GM18519 (cell line): ENCODE data around the gene FILIP1.

Experiments used
- ATAC-seq: cut with Tn5 transposase; IDR thresholded peaks from one replicate; pipeline ENCODE4 v1.9.1; 2021; ENCODE audit warnings: mild to moderate bottlenecking, moderate library complexity; ENCODE audit not compliant: unreplicated experiment, low FRiP score

FILIP1 gene

DNA sequence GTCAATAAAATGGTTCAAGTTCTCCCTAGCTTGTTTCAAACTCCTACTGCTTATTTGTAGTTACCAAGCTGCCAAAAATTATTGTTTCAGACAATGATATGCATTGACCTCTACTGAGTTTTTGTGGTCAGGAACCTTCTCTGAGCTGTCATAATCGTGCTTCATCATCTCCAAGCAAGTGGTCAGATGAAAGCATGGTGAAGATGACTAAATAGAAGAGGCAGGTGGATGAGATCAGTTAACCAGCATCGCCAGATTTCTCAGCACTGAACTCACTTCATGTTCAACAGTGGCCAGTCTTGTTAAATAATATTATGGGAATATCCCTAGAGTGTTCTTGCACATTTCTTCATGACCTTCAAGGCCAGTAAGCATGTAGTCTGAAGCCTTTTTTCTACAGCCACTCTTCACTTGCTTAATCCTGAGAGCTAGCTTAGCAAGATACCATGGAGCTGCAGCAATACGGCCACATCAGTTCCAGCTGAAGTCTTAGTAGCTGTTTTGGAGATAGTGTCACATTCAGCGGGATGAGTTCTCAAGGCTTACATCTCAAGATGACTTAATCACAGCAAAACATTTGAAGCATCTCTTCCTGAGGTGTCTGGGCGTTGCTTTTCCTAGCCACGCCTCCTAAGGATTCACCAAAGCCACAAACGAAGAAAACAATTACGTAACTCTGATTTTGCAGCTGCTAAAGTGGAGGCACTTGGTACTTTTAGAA lies 107.4 kb downstream of the FILIP1 start:
- ATAC-seq: no peak

DNA sequence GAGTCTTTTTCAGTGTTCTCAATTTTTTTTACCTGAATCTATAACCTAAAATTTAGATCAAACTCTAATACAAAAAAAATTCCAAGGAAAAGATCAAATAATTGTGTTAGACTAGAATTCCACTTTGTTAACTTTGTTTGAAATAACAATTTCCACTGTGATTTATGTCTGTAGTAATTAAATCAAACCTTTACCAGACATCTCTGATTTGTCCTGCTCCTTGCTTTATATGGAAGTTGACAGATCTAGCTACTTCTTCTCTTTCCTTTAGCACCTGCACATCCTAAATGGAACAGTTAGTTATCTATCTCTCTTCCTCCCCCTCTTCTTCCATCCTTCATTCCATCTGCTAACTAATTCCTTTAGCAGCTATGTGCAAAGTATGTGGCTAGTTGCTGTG lies 109.5 kb downstream of the FILIP1 start:
- ATAC-seq: no peak

- ATAC-seq: no peak
Observed at GRCh38 chr6:75382634-75382900, 111.0 kb downstream of the FILIP1 start.

DNA sequence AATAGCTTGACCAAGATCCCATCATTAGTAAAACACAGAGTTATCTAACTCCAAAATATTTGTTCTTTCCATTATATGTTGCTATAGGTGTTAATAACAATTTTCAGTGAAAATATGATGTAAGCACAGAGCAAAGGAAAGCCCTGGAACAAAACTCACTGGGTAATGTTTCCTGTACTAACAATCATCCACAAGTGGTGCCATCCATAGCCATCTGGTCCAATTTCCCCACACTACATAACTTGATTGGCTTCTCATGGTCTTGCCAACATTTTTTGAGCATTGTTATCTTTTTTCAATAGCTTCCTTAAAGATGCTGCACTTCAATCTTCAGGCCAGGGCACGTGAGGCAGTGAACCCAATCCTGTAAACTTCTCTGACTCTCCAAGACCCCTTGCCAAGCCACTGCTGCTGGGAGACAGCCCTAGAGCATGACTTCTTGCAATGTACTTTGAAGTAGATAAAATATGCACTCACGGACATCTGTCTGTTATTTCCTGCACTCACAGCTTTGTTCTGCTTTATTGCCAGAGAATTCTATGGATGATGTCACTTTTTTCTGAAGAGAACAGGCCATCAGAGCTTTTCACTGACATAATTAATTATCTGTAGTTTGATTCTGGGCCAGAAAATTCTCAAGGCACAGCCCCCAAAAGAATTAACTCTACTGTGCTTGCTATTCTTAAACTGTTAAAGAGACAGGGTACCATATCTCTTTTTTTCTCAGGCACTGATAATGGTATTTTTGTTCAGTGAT lies 111.5 kb downstream of the FILIP1 start:
- ATAC-seq: no peak

DNA sequence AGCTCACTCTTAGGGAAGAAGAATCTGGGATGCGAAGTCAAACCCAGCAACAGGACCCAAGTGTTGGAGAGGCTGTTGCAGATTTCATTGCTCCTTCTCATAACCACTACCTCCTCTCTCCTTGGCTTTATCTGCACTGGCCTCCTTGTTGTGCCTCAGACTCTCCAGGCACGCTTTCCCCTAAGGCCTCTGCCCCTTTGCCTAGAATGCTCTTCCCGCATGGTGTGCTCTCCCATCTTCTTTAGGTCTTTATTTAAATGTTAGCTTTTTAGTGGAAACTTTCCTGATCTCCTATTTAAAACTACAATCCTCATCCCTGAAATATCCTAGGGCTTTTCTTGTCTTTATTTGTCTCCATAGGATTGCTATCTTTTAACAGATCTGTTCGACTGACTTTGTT lies 114.1 kb downstream of the FILIP1 start:
- ATAC-seq: no peak

DNA sequence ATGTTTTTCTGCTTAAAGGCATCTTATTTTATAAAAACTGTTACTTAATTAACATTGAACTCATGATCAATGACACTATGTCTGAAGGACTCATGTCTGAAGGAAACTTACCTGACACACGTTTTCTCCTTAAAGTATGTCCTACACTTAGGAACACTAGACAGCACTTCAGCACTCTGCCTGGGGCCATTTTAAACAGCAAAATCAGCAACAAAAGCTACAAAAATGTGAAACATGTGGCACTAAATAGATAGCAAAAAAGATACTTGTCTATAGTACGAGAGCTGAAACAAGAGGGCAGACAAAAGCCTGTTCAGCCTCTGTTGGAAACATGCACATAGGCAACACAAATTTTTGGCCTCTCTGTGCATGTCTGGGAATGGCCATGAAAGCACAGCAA lies 115.5 kb downstream of the FILIP1 start:
- no peak for ATAC-seq

DNA sequence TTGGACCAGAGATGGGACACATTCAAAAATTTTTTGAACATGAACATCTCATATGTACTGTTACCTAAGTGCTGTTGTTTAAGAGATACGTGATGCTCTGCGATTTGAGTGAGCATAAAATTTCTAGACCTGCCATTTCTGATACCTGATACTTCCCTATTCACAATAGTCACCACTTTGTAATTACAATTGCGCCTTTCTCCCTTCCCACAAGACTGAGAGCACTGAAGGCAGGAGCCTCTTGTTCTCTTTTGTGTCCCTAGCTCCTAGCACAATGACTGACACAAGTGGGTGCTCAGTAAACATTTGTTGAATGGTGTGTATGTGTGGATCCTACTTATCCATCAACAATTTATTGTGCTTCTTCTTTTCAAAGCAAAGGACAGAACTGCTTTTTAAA lies 116.2 kb downstream of the FILIP1 start:
- ATAC-seq: no peak

DNA sequence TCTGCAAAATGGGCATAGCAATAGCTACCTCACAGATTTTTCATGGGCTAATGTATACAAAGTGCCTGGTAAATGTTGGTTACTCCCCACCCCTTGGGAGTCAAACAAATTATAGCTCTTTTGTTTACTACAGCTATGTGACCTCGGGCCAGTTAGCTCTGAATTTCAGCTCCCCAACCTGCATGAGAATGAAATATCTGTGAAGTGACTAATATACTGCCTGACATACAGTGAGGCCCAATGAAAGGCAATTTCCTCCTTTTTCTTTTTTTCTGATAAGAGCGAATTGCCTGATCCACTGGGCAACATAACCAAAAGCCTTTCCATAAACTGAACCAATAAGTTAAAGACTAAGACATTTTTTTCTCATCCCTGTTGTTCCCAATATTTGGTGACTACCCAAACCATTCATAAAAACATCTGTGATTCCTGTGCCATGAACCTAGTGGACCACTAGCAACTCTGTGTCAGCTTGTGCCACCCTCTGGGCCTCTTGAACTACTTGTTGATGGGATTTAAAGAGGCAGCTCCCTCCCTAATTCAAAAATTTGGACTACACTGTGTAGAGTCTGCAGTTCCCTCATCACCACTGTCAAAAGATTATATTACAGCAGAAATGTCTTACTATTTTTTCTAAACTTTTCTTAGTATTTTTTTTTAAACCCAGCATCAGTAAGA lies 117.1 kb downstream of the FILIP1 start:
- no peak for ATAC-seq

- ATAC-seq: no peak
Observed at GRCh38 chr6:75374961-75375400, 118.6 kb downstream of the FILIP1 start.

DNA sequence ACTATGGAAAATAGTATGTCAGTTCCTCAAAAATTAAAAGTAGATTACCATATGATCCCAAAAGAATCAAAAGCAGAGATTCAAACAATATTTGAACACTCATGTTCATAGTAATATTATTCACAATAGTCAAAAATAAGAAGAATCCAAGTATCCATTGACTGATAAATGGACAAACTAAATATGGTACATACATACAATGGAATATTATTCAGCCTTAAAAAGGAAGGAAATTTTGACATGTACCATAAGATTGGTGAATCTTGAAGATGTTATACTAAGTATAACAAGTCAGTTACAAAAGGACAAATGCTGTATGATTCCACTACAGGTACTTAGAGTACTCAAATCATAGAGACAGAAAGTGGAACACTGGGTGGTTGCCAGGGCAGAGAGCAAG lies 120.7 kb downstream of the FILIP1 start:
- ATAC-seq: no peak

DNA sequence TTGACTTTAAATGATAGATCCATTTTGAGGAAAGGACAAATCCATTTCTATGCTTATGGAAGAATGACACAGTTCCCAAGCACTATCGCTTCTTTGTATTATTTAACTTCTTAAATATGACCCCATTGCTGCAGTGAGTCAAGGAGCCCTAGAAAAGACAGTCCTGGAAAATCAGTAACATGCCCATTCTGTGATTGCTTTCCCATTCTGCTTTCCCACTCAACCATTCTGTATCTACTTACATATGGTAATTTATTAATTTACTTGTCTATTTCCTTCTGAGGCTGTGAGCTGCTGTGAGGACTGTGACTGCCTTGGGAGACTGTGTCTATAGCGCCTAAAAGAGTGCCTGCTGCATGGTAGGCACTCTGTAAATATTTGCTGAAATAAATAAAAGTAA lies 123.6 kb downstream of the FILIP1 start:
- no peak for ATAC-seq

DNA sequence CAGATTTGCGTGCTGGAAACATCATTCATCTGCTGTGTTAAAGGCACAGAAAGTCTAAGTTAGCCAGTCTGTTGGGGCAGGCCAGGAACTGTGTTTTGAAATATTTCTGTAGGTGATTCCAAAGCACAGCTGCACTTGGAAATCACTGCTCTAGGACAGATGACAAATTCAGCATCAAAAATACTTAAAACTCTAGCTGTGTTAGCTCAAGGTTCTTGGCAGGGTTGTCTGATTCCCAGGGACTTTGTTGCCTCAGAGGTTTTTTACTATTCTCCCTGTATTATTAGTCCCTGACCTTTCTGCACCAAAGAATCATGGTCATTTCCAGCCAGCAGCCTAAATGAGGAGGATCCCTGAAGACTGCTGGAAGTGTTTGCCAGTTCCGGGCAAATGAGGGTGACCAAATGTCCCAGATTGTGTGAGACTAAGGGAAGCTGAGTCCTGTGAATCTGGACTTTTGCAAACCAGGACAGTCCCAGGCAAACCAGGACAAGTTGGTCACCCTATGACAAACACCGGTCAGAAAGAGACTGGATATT lies 124.7 kb downstream of the FILIP1 start:
- ATAC-seq: no peak

GRCh38 chr6:75368151-75368779 lies 125.3 kb downstream of the FILIP1 start:
- no peak for ATAC-seq

DNA sequence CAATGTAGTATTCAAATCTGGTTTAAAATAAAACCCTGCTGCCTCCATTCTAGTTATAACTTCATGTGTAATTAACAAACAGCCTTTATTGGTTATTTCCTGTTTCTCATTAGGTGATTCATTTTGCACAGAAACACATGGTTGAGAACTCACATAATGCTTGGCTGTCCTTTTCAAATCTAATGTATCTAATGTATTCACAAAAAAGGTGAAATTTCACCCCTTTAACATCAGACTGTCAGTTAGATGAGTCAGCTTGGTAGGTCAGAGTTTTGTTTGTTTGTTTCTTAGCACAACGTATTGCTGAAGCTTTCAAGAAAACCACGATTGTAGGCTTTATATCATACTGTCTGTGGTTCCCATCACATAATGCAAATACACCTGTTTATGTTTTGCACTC lies 130.3 kb downstream of the FILIP1 start:
- no peak for ATAC-seq

- no peak for ATAC-seq
Observed at GRCh38 chr6:75353644-75354043, 140.0 kb downstream of the FILIP1 start.

GRCh38 chr6:75351570-75351969 lies 142.0 kb downstream of the FILIP1 start:
- ATAC-seq: no peak

- no peak for ATAC-seq
Observed at GRCh38 chr6:75350808-75351207, 142.8 kb downstream of the FILIP1 start.

- ATAC-seq: no peak
Observed at GRCh38 chr6:75350156-75350555, 143.4 kb downstream of the FILIP1 start.

DNA sequence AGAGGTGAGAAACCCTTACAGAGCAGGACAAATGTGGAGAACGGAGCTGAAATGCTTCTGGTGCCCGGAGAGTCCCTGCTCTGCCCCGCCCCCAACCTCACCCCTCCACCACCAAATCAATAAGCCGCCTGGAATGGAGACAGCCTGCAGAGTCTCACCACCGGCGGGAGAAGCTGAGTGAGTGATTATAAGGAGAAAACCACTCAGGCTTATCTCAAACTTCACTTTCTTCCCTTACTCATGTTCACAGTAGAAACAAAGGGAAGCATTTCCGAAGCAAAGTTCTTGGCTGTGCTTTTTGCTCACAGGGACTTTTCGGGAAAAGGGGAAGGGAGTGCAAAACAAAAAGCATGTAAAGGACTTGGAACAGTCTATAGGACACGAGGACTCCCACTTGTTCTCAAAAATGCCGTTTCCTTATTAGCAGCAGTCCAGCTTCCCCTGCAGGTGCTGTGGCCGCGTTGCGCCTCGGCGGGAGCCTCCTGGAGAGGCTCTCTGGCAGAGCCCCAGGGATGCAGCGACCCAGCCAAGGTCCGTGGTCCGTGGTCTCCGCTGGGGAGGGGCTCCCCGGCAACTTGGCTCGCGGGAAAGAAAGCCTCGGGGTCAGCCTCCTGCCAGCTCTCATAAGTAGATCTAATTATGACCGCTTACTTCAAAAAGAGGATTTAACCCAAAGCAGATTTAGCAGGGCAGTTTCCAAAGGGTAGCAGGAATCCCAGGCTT lies 144.2 kb downstream of the FILIP1 start:
- no peak for ATAC-seq

GRCh38 chr6:75348882-75349261 lies 144.7 kb downstream of the FILIP1 start:
- ATAC-seq: no peak
